ENCODE measurements around the gene ERC2. TPM values are rescaled to one million over a fixed set of nuclear protein-coding genes. Genes with fewer than 3 reads are reported as not detected.

Gene ERC2
- total RNA-seq, 2 donors from 2014 or later: 1.2 TPM; not detected in 1

GRCh38 chr3:55770077-55770476 is 698.2 kb downstream of the ERC2 start:
- H3K27me3 ChIP-seq (replicated peaks; ENCODE audit: insufficient read depth): no peaks in the 10 kb centered on the region
- H3K9me3 ChIP-seq: no peaks in the 10 kb centered on the region
- no peak overlapping the region for H3K27ac ChIP-seq
- DNase-seq (ENCODE audit: low spot score) (no peak), ATAC-seq (ENCODE audit: insufficient number of reproducible peaks, low FRiP score, low read depth) (no peak)
- H3K4me3 ChIP-seq: no peak overlapping the region
- no peaks in the 10 kb centered on the region for H3K36me3 ChIP-seq
- H3K4me1 ChIP-seq (ENCODE audit: control insufficient read depth in 1 of 2, low read depth in 2 of 2): no peaks in the 10 kb centered on the region
- TF ChIP-seq, protein P1, sequence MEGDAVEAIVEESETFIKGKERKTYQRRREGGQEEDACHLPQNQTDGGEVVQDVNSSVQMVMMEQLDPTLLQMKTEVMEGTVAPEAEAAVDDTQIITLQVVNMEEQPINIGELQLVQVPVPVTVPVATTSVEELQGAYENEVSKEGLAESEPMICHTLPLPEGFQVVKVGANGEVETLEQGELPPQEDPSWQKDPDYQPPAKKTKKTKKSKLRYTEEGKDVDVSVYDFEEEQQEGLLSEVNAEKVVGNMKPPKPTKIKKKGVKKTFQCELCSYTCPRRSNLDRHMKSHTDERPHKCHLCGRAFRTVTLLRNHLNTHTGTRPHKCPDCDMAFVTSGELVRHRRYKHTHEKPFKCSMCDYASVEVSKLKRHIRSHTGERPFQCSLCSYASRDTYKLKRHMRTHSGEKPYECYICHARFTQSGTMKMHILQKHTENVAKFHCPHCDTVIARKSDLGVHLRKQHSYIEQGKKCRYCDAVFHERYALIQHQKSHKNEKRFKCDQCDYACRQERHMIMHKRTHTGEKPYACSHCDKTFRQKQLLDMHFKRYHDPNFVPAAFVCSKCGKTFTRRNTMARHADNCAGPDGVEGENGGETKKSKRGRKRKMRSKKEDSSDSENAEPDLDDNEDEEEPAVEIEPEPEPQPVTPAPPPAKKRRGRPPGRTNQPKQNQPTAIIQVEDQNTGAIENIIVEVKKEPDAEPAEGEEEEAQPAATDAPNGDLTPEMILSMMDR (IDR thresholded peaks at IDR 0.05): no peak

GRCh38 chr3:55766753-55767152 is 701.5 kb downstream of the ERC2 start:
- no peaks in the 10 kb centered on the region for H3K9me3 ChIP-seq
- no peak overlapping the region for H3K4me3 ChIP-seq
- DNase-seq (ENCODE audit: low spot score) (no peak), ATAC-seq (ENCODE audit: insufficient number of reproducible peaks, low FRiP score, low read depth) (no peak)
- H3K36me3 ChIP-seq: no peaks in the 10 kb centered on the region
- H3K27me3 ChIP-seq (replicated peaks; ENCODE audit: insufficient read depth): no peaks in the 10 kb centered on the region
- no peak overlapping the region for H3K27ac ChIP-seq
- TF ChIP-seq, protein P1 (IDR thresholded peaks at IDR 0.05): no peak
- no peaks in the 10 kb centered on the region for H3K4me1 ChIP-seq (ENCODE audit: control insufficient read depth in 1 of 2, low read depth in 2 of 2)

DNA sequence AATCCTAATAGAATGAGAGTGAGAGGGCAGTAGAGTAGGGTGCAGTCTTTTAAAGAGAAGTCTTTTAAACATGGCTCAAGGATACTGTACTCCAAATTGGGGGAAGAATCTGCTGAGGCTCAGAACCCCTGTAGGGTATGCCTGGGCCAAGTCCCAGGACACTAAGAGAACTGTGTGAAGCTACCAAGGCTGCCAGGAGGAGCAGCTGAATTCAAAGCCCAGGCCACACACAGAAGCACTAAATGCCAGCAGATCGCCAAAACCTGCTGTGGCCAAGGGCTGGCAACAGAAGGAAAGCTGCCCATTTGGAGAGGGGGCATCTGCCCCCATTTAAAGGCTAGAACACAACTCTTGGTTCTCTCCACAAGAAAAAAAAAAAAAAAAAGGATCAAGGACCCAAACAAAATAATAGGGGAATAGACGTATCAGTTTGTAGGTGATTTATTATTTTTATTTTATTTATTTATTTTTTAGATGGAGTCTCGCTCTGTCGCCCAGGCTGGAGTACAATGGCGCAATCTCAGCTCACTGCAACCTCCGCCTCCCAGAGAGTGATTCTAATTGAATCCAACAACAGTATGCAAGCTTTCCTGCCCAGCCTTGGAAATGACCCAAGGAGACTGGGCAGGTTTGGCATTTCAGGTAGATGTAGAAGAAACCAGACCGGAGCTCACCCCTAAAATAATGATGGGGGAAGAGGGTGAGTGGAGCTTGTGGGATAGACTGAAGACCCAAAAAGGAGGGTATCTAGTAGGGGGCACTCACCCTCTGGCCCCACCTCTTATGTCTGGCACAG is 702.2 kb downstream of the ERC2 start:
- no peak overlapping the region for H3K4me3 ChIP-seq
- H3K27ac ChIP-seq: no peak overlapping the region
- no peaks in the 10 kb centered on the region for H3K9me3 ChIP-seq
- DNase-seq (ENCODE audit: low spot score) (no peak), ATAC-seq (ENCODE audit: insufficient number of reproducible peaks, low FRiP score, low read depth) (no peak)
- no peaks in the 10 kb centered on the region for H3K27me3 ChIP-seq (replicated peaks; ENCODE audit: insufficient read depth)
- H3K36me3 ChIP-seq: no peaks in the 10 kb centered on the region
- TF ChIP-seq, protein P1 (IDR thresholded peaks at IDR 0.05): no peak
- no peaks in the 10 kb centered on the region for H3K4me1 ChIP-seq (ENCODE audit: control insufficient read depth in 1 of 2, low read depth in 2 of 2)

DNA sequence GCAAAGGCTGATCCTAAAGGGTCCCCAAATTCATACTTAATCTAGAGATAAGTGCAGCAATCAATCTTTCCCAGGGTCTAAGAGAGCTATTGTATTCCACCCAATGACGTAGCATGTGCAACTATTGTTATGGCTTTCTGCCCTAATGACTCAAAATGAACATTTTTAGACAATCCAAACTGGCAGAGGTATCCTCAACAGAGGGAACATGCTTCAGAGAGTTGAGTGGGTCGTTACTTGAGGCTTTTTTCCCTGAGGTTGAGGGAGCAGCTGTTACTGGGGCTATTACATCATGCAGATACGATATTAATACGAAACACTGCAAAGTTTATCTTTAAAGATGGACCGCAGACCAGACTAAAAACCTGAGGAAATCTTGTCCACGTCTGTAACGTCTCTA is 702.9 kb downstream of the ERC2 start:
- Histone ChIP-seq H3K27ac (no peak overlapping the region), H3K4me3 (no peak overlapping the region), H3K9me3 (no peaks in the 10 kb centered on the region), H3K36me3 (no peaks in the 10 kb centered on the region), H3K27me3 (replicated peaks; ENCODE audit: insufficient read depth) (no peaks in the 10 kb centered on the region), H3K4me1 (ENCODE audit: control insufficient read depth in 1 of 2, low read depth in 2 of 2) (no peaks in the 10 kb centered on the region)
- ATAC-seq (ENCODE audit: insufficient number of reproducible peaks, low FRiP score, low read depth) (no peak), DNase-seq (ENCODE audit: low spot score) (no peak)
- TF ChIP-seq, protein P1 (IDR thresholded peaks at IDR 0.05): no peak

- no peak overlapping the region for H3K27ac ChIP-seq
- no peak overlapping the region for H3K4me3 ChIP-seq
- no peaks in the 10 kb centered on the region for H3K9me3 ChIP-seq
- H3K27me3 ChIP-seq (replicated peaks; ENCODE audit: insufficient read depth): no peaks in the 10 kb centered on the region
- DNase-seq (ENCODE audit: low spot score): no peak
- H3K36me3 ChIP-seq: no peaks in the 10 kb centered on the region
- TF ChIP-seq, protein P1 (IDR thresholded peaks at IDR 0.05): no peak
- H3K4me1 ChIP-seq (ENCODE audit: control insufficient read depth in 1 of 2, low read depth in 2 of 2): no peaks in the 10 kb centered on the region
- ATAC-seq (ENCODE audit: insufficient number of reproducible peaks, low FRiP score, low read depth): no peak
Measured at GRCh38 chr3:55756976-55757375, 711.3 kb downstream of the ERC2 start.
